HG03457 (cell line): ENCODE data around the gene MAEA.
"Not testable (repeated sequence)": the region's sequence is repeated elsewhere in the genome, so short reads cannot be mapped to it uniquely, and the experiment has no call there.

Source experiments
- ATAC-seq: cut with Tn5 transposase; IDR thresholded peaks from one replicate; pipeline ENCODE4 v1.9.1; 2021; ENCODE audit warnings: moderate number of reproducible peaks; ENCODE audit not compliant: unreplicated experiment

Gene MAEA

DNA sequence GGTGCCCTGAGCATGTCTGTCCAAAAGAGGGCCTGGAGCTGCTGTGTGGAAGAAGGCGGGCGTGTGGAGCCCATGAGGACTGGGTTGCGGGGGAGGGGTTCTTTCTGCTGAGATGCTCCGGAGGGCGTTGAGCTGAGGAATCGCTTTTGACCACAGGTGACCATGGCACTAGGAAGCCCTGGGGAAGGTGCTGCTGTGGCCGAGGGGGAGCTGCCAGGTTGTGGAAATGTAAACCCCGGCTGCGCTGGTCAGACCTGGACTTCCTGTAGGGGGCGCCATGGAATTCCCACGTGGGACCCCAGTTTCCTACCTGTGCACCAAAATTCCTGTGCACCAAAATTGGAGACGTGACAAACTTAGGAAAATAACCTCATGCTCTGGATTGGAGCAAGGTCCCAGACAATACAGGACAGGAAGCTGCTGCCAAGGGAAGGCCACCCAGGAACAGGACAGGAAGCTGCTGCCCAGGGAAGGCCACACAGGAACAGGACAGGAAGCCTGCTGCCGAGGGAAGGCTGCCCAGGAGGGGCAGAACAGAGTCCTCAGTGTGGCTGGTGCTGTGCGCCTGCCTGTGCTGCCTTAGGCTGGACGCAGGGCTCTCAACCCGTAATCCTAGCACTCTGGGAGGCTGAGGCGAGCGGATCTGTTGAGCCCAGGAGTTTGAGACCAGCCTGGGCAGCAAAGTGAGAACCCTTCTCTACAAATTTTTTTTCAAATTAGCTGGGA, 29.0 kb downstream of the MAEA start:
- ATAC-seq = no peak

DNA sequence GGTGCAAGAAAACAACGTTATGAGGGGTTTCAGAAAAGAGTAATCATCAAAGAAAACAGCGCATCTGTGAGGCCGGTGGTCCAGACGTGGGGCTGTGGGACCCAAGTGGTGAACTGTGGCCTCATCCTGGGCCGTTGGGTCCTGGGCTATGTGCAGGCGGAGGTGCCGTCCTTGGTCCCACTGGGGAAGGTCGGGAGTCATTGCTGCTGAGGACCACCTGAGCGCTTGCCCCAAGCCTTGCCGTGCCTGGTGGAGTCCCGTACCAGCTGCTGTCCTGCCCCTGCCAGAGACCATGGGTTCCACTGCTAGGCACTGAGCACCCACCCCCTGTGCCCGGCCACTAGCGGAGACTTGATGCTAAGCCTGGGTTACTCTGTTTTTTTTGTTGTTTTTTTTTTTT, 31.8 kb downstream of the MAEA start:
- ATAC-seq = no peak

DNA sequence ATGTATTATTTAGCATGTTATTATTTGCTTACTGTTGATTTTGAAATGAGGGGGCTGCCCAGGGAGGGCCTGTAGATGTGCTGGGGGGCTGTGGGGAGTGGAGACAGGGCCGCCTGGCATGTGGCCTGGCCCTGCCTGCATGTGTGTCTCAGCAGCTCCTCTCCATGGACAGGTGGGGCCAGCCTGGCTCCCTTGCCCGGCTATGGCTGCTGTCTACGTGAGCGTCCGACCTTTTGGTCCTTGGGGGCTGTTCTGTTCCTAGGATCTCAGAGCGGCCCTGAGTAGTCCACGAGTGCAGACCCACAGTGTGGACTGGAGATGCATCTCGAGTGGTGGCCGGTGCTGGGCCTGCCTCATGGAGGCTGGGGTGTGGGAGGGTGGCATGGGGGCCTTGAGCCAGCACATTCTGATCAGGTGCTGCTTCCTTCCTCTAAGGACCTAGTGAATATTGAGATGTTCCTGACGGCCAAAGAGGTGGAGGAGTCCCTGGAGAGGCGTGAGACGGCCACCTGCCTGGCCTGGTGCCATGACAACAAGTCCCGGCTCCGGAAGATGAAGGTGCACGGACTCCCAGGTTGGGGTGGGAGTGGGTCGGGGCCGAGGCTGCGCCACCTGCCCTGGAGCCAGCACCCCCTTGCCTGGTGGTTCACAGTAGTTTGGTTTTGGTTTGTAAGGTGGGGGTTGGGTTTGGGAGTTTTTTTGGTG, 32.4 kb downstream of the MAEA start:
- ATAC-seq = no peak

DNA sequence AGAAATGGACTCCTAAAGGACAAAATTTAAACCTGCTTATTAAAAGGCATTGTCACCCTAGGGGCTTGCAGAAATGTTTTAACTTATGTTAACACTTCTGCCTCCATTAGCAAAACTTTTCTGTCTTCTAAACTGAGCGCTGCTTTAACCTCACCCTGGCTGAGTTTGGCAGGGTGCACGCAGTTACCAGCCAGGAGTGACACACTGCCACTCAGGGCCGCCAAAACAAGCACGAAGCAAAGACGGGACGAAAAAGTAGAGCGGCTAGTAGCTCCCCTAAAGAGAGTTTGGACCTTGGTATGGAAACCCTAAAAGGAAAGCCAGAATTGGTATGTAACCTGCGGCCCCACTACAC, 33.6 kb downstream of the MAEA start:
- no peak for ATAC-seq

DNA sequence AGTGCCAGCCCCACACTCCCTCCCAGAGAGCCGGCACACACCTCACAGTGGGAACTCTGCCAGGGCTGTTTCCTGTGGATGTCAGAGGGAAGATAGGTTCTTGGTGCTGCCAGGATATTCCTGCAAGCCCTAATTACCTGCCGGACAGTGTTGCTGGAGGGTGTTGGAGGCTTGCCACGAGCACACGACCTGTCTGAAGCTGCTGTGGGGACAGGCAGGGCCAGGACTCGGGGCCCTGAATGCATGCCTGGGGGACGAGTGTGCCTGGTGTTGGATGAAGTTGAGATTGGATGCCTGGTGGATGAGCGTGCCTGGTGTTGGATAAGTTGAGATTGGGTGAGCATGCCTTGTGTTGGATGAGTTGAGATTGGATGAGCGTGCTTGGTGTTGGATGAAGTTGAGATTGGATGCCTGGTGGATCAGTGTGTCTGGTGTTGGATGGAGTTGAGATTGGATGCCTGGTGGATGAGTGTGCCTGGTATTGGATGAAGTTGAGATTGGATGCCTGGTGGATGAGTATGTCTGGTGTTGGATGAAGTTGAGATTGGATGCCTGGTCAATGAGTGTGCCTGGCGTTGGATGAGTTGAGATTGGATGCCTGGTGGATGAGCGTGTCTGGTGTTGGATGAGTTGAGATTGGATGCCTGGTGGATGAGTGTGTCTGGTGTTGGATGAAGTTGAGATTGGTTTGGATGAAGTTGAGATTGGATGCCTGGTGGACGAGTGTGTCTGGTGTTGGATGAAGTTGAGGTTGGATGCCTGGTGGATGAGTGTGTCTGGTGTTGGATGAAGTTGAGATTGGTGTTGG, 34.1 kb downstream of the MAEA start:
- ATAC-seq = no peak

DNA sequence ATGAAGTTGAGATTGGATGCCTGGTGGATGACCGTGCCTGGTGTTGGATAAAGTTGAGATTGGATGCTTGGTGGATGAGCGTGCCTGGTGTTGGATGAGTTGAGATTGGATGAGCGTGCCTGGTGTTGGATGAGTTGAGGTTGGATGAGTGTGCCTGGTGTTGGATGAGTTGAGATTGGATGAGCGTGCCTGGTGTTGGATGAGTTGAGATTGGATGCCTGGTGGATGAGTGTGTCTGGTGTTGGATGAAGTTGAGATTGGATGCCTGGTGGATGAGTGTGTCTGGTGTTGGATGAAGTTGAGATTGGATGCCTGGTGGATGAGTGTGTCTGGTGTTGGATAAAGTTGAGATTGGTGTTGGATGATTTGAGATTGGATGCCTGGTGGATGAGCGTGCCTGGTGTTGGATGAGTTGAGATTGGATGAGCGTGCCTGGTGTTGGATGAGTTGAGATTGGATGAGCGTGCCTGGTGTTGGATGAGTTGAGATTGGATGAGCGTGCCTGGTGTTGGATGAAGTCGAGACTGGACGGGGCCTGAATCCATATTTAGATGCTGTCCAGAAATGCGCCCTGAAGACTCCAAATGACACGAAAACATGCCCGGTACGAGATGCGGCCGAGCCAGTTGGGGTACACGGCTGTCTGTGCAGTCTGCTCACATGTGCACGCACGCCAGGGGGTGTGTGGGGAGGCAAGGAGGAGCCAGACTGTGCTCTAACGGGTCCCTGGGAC, 34.9 kb downstream of the MAEA start:
- not testable (repeated sequence) for ATAC-seq

DNA sequence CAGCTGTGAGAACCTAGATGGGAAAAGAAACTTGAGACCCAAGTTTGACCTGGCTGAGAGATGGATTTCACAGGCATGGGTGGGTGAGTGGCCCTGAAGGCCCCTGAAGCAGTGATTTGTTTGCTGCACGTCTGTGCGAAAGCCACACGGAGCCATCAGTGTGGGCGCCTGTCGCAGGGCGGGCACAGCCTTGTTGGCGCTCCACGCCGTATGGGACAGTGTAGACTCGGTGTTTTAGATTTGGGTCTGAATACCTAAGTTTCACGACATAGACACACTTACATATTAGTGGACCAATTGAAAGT, 35.4 kb downstream of the MAEA start:
- ATAC-seq = no peak

DNA sequence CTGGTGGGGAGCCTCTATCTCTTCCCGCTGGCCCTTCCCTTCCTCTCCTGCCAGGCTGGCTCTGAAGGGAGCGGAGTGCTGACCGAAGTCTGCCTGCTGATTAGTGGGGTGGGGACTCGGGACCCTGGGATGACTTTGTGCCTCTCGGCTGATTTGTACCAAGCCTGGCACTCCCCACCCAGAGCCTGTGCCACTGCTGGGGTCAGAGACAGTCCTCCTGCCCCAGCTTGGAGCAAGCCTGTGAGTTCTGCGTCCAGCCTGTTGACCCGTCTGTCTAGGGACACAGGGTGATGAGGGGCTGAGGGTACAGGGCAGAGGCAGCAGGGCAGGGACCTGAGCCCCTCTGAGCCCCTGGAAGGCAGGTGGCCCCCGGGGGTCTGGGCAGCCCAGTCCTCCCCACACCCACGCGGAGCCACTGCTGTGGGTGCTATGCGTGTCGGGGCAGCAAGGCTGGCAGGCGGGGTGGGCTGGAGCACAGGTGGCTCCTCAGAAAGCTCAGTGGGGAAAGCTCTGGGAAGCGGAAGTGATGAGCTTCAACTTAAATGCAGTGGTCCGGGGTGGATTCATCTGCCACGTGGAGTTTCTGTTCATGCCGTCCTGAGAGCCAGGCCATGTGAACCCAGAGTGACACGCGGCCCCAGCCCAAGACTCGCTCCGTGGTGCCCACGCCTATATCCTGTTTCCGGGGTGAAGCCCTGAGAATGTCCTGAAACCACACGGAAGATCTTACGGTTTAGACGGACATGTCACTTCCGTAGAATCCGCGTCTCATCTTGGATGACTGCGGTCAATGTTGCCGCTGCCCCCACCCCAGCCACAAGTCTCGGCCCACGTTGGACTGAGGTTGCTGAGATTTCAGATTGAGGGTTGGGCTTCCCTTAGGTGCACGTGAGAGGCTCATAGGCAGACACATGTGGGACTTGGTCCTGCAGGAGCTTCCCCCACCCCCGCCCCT, 36.3 kb downstream of the MAEA start:
- no peak for ATAC-seq

DNA sequence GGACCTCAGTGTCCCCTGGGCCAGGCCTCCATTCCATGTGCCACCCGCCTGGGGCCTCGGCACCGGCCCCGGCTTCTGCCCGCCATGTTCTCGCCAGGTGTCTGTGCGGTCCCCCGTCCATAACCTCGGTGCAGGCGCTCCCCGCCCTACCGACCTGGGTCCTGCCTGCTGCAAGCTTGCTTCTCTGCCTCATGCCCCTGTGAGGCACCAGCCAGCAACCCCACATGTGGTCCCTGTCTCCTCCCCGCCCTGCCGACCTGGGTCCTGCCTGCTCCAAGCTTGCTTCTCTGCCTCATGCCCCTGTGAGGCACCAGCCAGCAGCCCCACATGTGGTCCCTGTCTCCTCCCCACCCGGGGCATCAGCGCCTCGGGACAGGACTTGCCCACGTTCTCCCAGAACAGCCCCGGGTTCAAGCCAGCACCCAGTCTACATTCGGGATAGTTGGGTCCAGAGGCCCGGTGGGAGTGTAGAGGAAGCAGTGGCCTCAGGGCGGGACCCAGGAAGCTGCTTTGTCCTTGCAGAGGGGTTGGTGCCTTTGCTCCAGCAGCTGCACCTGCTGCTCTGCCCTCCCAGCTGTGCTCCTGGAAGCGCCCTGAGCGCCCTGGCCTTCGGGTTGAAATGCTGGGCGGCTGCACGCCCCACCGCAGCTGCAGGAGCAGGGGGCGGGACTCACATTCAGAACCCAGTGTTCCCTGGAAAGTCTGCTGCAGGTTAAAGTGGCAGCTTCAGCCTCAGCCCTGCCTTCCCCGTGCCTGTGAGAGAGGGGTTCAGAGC, 37.2 kb downstream of the MAEA start:
- no peak for ATAC-seq

DNA sequence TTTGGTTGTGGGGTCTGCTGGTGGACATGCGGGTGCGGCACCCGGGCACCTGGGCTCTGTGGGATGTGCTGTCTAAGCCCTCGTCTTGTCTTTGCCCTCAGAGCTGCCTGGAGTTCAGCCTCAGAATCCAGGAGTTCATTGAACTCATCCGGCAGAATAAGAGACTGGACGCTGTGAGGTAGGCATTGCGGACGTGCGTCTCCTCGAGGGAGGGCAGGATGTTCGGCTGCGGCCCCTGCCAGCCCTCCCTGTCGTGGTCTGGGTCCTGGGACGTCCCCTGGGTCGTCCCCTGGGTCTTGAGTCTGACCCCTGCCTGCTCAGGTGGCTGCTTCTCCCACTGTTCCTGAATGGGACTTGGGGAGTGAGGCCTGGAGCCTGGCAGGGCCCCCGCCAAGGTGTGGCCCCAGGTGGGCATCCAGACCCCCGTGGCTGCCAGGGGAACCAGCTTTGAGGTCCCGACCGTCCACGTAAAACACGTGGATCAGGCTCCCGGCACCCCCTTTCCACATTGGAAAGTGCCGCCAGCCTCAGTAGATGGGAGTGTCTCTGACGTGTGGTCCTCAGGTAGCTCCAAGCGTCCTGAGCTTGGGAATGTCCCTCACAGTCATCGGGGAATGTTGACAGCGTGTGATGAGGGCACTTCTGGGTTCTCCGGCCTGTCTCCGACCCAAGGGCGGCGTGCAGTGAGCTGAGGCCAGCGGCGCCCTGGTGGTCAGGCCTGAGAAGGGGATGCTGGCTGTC, 38.0 kb downstream of the MAEA start:
- no peak for ATAC-seq

DNA sequence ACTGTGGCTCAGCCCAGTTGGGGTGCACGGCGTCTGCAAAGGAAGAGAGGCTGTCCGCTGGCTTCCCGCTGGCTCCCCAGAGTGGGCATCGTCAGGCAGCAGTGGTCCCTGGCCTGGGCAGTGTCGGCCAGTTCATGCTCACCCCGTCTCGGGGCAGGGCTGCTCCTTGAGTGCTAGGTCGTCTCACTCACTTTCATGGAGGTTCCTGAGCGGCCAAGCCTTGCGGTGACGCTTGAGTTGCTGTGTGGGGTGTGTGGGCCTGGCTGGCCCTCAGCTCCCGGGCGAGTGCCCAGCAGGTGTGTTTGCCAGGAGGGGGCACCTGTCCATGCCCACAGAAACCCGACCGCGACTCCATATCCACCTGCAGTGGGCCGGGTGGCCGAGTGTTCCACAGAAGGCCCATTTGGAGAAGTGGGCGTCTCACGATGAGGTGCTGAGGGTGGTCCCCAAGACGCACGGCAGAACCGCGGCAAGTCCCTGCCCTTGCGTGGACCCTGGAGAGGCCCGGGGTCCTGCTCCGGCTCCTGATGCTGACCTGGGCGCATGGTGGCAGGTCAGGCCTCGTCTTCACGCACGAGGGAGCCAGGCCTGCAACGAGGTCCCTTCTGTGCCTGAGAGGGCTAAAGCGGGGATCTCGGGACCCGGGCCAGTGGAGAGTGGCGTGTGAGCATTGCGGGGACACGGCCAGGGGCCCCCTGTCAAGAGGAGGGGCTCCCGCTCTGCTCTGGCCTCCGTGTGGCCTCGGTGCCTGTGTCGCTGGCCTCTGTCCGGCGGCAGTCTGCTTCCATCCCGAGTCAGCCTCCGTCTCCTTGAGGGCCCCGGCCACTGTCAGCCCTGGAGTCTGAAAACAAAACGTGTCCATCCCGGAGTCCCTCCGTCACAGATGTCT, 38.8 kb downstream of the MAEA start:
- ATAC-seq = no peak

DNA sequence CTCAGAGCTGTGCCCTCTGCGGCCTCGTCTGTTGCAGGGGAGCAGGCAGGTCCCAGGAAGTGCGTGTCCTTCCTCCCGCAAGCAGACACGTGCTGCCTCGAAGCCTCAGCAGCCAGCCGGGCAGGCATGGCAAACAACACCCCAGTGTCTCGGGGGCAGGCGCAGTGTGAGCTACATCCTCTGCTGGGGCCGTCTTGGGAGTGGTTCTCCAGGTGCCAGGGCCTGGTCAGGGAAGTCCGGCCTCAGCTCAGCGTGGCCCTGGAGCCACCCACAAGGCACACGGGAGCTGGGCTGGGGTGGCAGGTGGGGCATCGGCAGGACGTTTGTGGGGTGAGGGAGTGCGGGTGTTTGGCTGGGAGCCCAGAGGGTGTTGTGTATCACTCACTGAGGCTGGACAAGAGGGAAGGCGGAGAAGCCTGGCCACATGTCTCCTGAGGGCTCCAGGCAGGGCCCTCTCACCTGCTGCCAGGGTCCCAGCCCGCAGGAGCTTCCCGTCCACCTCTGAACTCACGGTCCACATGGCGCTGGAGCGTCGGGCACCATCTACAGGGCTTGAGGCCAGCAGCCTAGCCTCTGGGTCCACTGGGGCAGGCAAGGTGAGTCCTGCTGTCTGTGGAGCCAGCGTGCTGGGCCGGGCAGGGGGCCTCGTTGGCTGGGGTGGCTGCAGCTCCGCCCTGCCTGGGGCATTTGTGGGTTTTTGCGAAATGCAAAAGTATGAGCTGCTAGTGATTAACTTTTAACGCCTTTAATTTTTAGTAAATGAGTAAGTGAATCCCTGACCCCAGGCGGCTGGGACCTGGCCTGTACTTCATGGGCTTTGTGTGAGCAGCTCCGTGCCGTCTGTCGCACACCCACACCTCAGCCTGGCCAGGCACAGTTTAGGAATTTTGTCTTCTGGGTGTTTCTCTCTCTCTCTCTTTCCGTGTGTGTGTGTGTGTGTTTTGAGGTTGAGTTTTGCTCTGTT, 40.0 kb downstream of the MAEA start:
- no peak for ATAC-seq

DNA sequence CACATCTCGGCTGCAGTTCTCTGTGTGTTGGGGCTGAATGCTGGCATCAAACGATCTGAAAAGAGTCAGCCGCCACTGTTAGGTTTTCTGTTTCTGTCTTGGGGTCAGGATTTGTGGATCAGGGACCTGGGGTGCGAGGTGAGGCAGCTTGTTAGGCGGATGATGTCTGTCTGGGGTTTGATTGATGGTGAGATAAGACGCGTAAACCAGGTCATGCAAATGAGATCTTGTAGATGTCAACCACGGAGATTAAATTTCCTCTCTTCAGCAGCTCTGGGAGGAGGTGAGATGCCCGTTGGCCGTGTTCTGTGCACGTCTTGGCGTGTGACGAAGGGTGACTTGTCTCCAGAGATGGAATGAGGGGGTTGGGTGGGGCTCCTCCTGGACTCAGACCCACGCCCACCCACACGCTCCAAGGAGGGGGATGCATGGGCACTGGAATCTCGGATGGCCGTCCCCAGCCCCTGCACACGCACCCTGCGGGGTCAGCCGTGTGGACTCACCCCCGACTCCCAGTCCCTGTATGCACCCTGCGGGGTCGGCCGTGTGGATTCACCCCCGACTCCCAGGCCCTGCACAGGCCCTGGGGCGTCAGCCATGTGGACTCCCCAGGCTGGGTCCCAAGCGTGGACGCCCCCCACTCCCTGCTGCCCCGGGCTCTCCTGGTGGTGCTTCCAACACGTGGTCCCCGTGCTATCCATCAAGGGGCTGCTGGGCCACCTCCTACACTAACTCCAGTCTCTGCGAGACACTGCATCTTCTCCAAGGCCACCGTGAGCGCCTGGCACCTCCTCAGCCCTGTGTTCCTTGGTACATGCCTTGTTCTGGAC, 41.3 kb downstream of the MAEA start:
- ATAC-seq = no peak

DNA sequence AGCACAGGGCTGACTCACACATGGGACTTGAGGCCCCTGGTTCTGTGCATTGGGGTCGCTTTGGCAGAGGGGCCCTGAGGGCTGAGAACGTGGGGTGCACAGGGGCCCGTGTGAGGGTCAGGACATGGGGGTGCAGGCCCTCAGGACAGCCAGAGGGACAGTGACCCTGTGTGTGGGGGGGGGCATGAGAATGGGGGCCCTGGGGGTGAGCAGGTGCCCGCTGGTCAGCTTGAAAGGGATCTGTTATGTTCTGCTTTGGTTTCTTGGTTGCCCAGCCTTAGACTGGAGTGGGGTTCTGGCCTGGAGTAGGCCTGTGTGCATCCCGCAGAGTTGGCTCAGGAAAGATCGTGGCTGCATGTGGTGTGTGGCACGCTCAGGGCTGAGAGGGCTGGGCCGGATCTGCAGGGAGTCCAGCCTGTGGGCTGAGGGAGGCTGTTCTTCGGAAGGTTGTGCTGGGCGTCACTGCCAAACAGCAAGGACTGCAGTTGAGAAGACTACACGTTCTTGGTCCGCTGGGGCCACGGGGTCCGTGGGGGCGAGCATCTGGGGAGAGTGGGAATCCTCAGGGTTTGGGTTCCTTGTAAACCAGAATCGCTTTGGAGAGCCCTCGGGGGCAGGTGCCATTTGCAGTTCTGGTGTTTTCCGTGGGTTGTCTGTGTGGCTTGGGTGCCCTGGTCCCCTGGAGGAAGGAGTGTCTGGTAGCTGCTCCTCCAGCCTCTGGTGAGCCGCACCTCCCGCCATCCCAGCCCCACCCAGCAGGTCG, 42.1 kb downstream of the MAEA start:
- no peak for ATAC-seq

DNA sequence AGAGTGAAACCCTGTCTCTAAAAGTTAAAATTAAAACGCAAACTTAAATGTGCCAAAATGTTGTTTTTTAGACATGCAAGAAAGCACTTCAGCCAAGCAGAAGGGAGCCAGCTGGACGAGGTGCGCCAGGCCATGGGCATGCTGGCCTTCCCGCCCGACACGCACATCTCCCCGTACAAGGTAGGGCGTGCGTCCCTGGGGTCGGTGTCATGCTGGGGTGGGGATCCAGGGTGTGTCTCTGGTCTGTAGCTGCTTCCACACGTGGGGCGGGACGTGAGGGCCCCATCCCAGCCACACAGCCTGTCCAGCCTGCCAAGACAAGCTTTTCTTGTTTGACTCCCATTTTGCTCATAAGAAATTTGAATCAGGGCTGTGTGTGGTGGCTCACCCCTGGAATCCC, 43.0 kb downstream of the MAEA start:
- no peak for ATAC-seq
